MM.1S (cell line): Measurements from ENCODE around the gene NLE1.

Source experiments
- DNase-seq: peaks from one replicate; pipeline ENCODE4 v3.0.0-alpha.2; 2015
- H2AFZ ChIP-seq: fragments of 300-600 bp; sonication (generic); 2 replicates; pipeline ENCODE4 v1.6.0; 2016; ENCODE audit warnings: antibody characterized with exemption, low read length
- H3F3A ChIP-seq: fragments of 300-600 bp; sonication (generic); 2 replicates; pipeline ENCODE4 v1.6.1; 2016; ENCODE audit warnings: mild to moderate bottlenecking, antibody characterized with exemption, low read length, moderate library complexity, mixed read lengths; ENCODE audit not compliant: insufficient read depth
- H3K27ac ChIP-seq: fragments of 300-600 bp; sonication (generic); 2 replicates; pipeline ENCODE4 v1.5.1; 2016; ENCODE audit warnings: mild to moderate bottlenecking, low read length
- H3K27me3 ChIP-seq: fragments of 300-600 bp; sonication (generic); replicated peaks from 2 replicates; pipeline ENCODE4 v1.6.0; 2016; ENCODE audit warnings: low read length; ENCODE audit not compliant: insufficient read depth
- H3K36me3 ChIP-seq: fragments of 300-600 bp; sonication (generic); replicated peaks from 2 replicates; pipeline ENCODE4 v1.6.1; 2016; ENCODE audit warnings: mild to moderate bottlenecking, low read length, mixed read lengths; ENCODE audit not compliant: insufficient read depth
- H3K4me1 ChIP-seq: fragments of 300-600 bp; sonication (generic); 2 replicates; pipeline ENCODE4 v1.6.1; 2016; ENCODE audit warnings: low read length, mixed read lengths
- H3K4me2 ChIP-seq: fragments of 300-600 bp; sonication (generic); 2 replicates; pipeline ENCODE4 v1.6.0; 2016; ENCODE audit warnings: low read depth, low read length
- H3K4me3 ChIP-seq: fragments of 300-600 bp; sonication (generic); 2 replicates; pipeline ENCODE4 v1.5.1; 2016; ENCODE audit warnings: low read length, mixed read lengths
- H3K79me2 ChIP-seq: fragments of 300-600 bp; sonication (generic); 2 replicates; pipeline ENCODE4 v1.6.1; 2016; ENCODE audit warnings: mixed run types, low read length, mixed read lengths
- H3K9ac ChIP-seq: fragments of 300-600 bp; sonication (generic); 2 replicates; pipeline ENCODE4 v1.6.1; 2016; ENCODE audit warnings: low read length, mixed read lengths
- H3K9me2 ChIP-seq: fragments of 300-600 bp; sonication (generic); replicated peaks from 2 replicates; pipeline ENCODE4 v1.6.1; 2016; ENCODE audit warnings: mild to moderate bottlenecking, low read length, mixed read lengths; ENCODE audit not compliant: insufficient read depth
- H3K9me3 ChIP-seq: fragments of 300-600 bp; sonication (generic); replicated peaks from 2 replicates; pipeline ENCODE4 v1.6.1; 2016; ENCODE audit warnings: mild to moderate bottlenecking, low read length, mixed read lengths; ENCODE audit not compliant: insufficient read depth
- H4K20me1 ChIP-seq: fragments of 300-600 bp; sonication (generic); 2 replicates; pipeline ENCODE4 v1.6.1; 2016; ENCODE audit warnings: mild to moderate bottlenecking, low read length, moderate library complexity, mixed read lengths; ENCODE audit not compliant: insufficient read depth
- CTCF ChIP-seq: fragments of 300-600 bp; sonication (generic); IDR thresholded peaks from 2 replicates; pipeline ENCODE4 v1.5.1; 2016; ENCODE audit warnings: antibody characterized with exemption, low read length, mixed read lengths
- EZH2 ChIP-seq: fragments of 300-600 bp; sonication (generic); optimal IDR thresholded peaks from 2 replicates; pipeline ENCODE3; 2017; ENCODE audit warnings: low read depth, mild to moderate bottlenecking, antibody characterized with exemption, low read length, mixed read lengths
- EZH2phosphoT487 ChIP-seq: fragments of 300-600 bp; sonication (generic); IDR thresholded peaks from 2 replicates; pipeline ENCODE4 v1.6.1; 2018; ENCODE audit warnings: antibody characterized with exemption, low read length

Gene NLE1

GRCh38 chr17:35147375-35147905 is 5.3 kb upstream of the NLE1 start, which contains the start of gene UNC45B:
TSS of gene UNC45B (plus strand) at chr17:35147817. CDS start at chr17:35148264, 447 bp downstream.
- no peaks in the 10 kb centered on the region for H3K9me2 ChIP-seq
- H3K4me2 ChIP-seq: no peak within 1 kb of the TSS
- no peak within 1 kb of the TSS for H3K9ac ChIP-seq
- H4K20me1 ChIP-seq: no peaks in the 10 kb centered on the region
- H3K36me3 ChIP-seq: no peaks in the 10 kb centered on the region
- peaks cover 9% of the 10 kb centered on the region for H3K4me1 ChIP-seq
- H3K79me2 ChIP-seq: no peaks in the 10 kb centered on the region
- no peaks in the 10 kb centered on the region for H3K9me3 ChIP-seq
- TF ChIP-seq EZH2: no peak
- no peak for TF ChIP-seq EZH2phosphoT487
- TF ChIP-seq CTCF: no peak
- DNase-seq: no peak
- no peaks in the 10 kb centered on the region for H3F3A ChIP-seq
- no peak within 1 kb of the TSS for H3K4me3 ChIP-seq
- H3K27ac ChIP-seq: no peak within 1 kb of the TSS
- no peaks in the 10 kb centered on the region for H3K27me3 ChIP-seq
- H2AFZ ChIP-seq: no peak within 1 kb of the TSS

- no peak for DNase-seq
- Histone ChIP-seq H4K20me1 (no peaks in the 10 kb centered on the region), H3K4me3 (no peak overlapping the region), H3K27ac (no peak overlapping the region), H3K9ac (no peak overlapping the region), H3K79me2 (peaks cover 8% of the 10 kb centered on the region), H3K9me3 (no peaks in the 10 kb centered on the region), H3K4me2 (no peak overlapping the region), H3K36me3 (no peaks in the 10 kb centered on the region), H2AFZ (no peak overlapping the region), H3F3A (no peaks in the 10 kb centered on the region), H3K9me2 (no peaks in the 10 kb centered on the region), H3K4me1 (peaks cover 9% of the 10 kb centered on the region), H3K27me3 (no peaks in the 10 kb centered on the region)
- TF ChIP-seq CTCF (no peak), EZH2 (no peak), EZH2phosphoT487 (no peak)
Observed at GRCh38 chr17:35146214-35146833, 4.2 kb upstream of the NLE1 start.

GRCh38 chr17:35144840-35145239 is 2.7 kb upstream of the NLE1 start:
- Histone ChIP-seq H3K9me3 (no peaks in the 10 kb centered on the region), H2AFZ (no peak overlapping the region), H3K27ac (no peak overlapping the region), H3K4me3 (no peak overlapping the region), H3K4me2 (no peak overlapping the region), H3F3A (no peaks in the 10 kb centered on the region), H3K27me3 (no peaks in the 10 kb centered on the region), H4K20me1 (no peaks in the 10 kb centered on the region), H3K4me1 (peaks cover 1% of the 10 kb centered on the region), H3K9me2 (no peaks in the 10 kb centered on the region), H3K9ac (no peak overlapping the region), H3K36me3 (no peaks in the 10 kb centered on the region), H3K79me2 (peaks cover 22% of the 10 kb centered on the region)
- DNase-seq: no peak
- TF ChIP-seq CTCF: no peak
- TF ChIP-seq EZH2phosphoT487: no peak
- TF ChIP-seq EZH2: no peak
